Keratinocyte (primary cell): ENCODE measurements around the gene RGMA. TPM values are rescaled to one million over a fixed set of nuclear protein-coding genes. Genes with fewer than 3 reads are reported as not detected.

Source experiments
- DNase-seq: peaks from one replicate; pipeline ENCODE4 v3.0.0-alpha.2; 2011; ENCODE audit warnings: low read depth, missing footprints, low spot score
- FAIRE-seq: peaks from 2 replicates; lab custom pipeline; 2011; peaks lifted over from hg19 to GRCh38; lab: Jason Lieb, UNC
- H2AFZ ChIP-seq: 2 replicates; pipeline ENCODE4 v1.6.0; 2012; ENCODE audit warnings: low read length, control low read depth, inconsistent platforms; ENCODE audit not compliant: control insufficient read depth
- H3K27ac ChIP-seq: 2 replicates; pipeline ENCODE4 v1.5.1; 2011; ENCODE audit warnings: low read length; ENCODE audit not compliant: control insufficient read depth, insufficient read depth
- H3K27me3 ChIP-seq: 3 replicates; pipeline ENCODE4 v1.6.0; 2011; ENCODE audit warnings: low read length; ENCODE audit not compliant: control insufficient read depth, insufficient read depth; ENCODE audit errors: extremely low read depth
- H3K36me3 ChIP-seq, 2 experiments: 2 replicates in 1 of 2; 3 replicates in 1 of 2; pipeline ENCODE4 v1.5.1; 2011; ENCODE audit warnings: low read length in 2 of 2, mild to moderate bottlenecking in 1 of 2; ENCODE audit not compliant: control insufficient read depth in 2 of 2, insufficient read depth in 2 of 2; ENCODE audit errors: extremely low read depth in 1 of 2
- H3K4me1 ChIP-seq: 3 replicates; pipeline ENCODE4 v1.5.1; 2011; ENCODE audit warnings: low read length; ENCODE audit not compliant: control insufficient read depth, insufficient read depth; ENCODE audit errors: extremely low read depth
- H3K4me2 ChIP-seq: 3 replicates; pipeline ENCODE4 v1.6.0; 2011; ENCODE audit warnings: low read depth, low read length; ENCODE audit not compliant: control insufficient read depth, insufficient read depth; ENCODE audit errors: extremely low read depth
- H3K4me3 ChIP-seq, 3 experiments: fragments of 200-600 bp in 1 of 3; sonication (generic) in 1 of 3; 2 replicates in 2 of 3; 3 replicates in 1 of 3; pipeline ENCODE4 v1.5.1; 2011 to 2016; ENCODE audit warnings: low read length in 3 of 3, mild to moderate bottlenecking in 3 of 3, control low read depth in 2 of 3, inconsistent platforms in 1 of 3, low read depth in 1 of 3, mixed read lengths in 1 of 3, mixed run types in 1 of 3, moderate library complexity in 1 of 3; ENCODE audit not compliant: control insufficient read depth in 2 of 3, insufficient read depth in 2 of 3; ENCODE audit errors: extremely low read depth in 1 of 3
- H3K79me2 ChIP-seq: 2 replicates; pipeline ENCODE4 v1.6.0; 2012; ENCODE audit warnings: low read length; ENCODE audit not compliant: control insufficient read depth, insufficient read depth
- H3K9ac ChIP-seq: 3 replicates; pipeline ENCODE4 v1.6.0; 2011; ENCODE audit warnings: low read length; ENCODE audit not compliant: control insufficient read depth, insufficient read depth; ENCODE audit errors: extremely low read depth
- H3K9me1 ChIP-seq: 3 replicates; pipeline ENCODE4 v1.6.0; 2011; ENCODE audit warnings: low read length; ENCODE audit not compliant: control insufficient read depth, insufficient read depth; ENCODE audit errors: extremely low read depth
- H3K9me3 ChIP-seq: 2 replicates; pipeline ENCODE4 v1.5.1; 2012; ENCODE audit warnings: low read depth, low read length; ENCODE audit not compliant: control insufficient read depth
- H4K20me1 ChIP-seq: 3 replicates; pipeline ENCODE4 v1.6.0; 2011; ENCODE audit warnings: low read length; ENCODE audit not compliant: control insufficient read depth, insufficient read depth; ENCODE audit errors: extremely low read depth
- CTCF ChIP-seq, 3 experiments: IDR thresholded peaks in 1 of 3; conservative IDR thresholded peaks in 1 of 3; optimal IDR thresholded peaks in 1 of 3; 2 replicates in 2 of 3; 3 replicates in 1 of 3; pipeline versions ENCODE3 to v1.5.1; 2011; ENCODE audit warnings: low read length in 3 of 3, mild to moderate bottlenecking in 3 of 3, moderate library complexity in 2 of 3, control low read depth in 1 of 3, inconsistent platforms in 1 of 3; ENCODE audit not compliant: insufficient read depth in 2 of 3; ENCODE audit errors: extremely low read depth in 1 of 3
- EZH2 ChIP-seq: IDR thresholded peaks from one replicate; pipeline ENCODE4 v1.6.1; 2012; ENCODE audit warnings: inconsistent platforms, mild to moderate bottlenecking, low read length, moderate library complexity
- dilution Hi-C: fragments of 300-500 bp; cut with MboI; formaldehyde crosslinking; loops from one replicate; pipeline ENCODE4 v1.7.0; 2020; ENCODE audit warnings: low sequenced_read_pairs; ENCODE audit not compliant: extremely low pct_ligation_motif_present
- polyA minus RNA-seq, 3 experiments: library from RNA; depleted of rRNA, polyadenylated mRNA; stranded (reverse); fragments of >200 nt; gene quantifications; 1 replicate in 1 of 3; 2 replicates in 1 of 3; 3 replicates in 1 of 3; pipeline ENCODE4 v1.2.3, GENCODE V29; 2011
- polyA plus RNA-seq, 5 experiments: library from polyadenylated mRNA; depleted of rRNA in 3 of 5; stranded (reverse) in 3 of 5; stranded (forward) in 1 of 5; unstranded in 1 of 5; fragments of >200 nt; gene quantifications; 1 replicate in 1 of 5; 2 replicates in 3 of 5; 3 replicates in 1 of 5; pipeline versions ENCODE4 v1.2.1 to v1.2.3, GENCODE V29; 2011 to 2012; ENCODE audit warnings: missing spikeins in 2 of 5, low read depth in 1 of 5, low replicate concordance in 1 of 5

Gene RGMA
- polyA plus RNA-seq (0.18 to 0.32 TPM (median 0.22 TPM) in 3 replicates), polyA minus RNA-seq (0.13 to 1.0 TPM (median 0.83 TPM) in 3 replicates)
- 0.24 TPM for polyA plus RNA-seq (2011; ENCODE audit: low read depth)
- 0.17 and 0.30 TPM in 2 replicates for polyA plus RNA-seq (2011; cell fraction: cytosol; rRNA removed)
- polyA plus RNA-seq (2011; cell fraction: nucleus; rRNA removed) = 0.25 and 0.91 TPM in 2 replicates
- polyA plus RNA-seq (2012; ENCODE audit: low replicate concordance) = 0.54 and 3.3 TPM in 2 replicates
- polyA minus RNA-seq (2011; cell fraction: cytosol; rRNA and poly(A)+ RNA removed) = 0.96 TPM
- polyA minus RNA-seq (2011; cell fraction: nucleus; rRNA and poly(A)+ RNA removed) = 0.63 TPM in 1 of 2 replicates, not detected in the other

GRCh38 chr15:93088981-93089726 is at the start of gene RGMA:
Gene RGMA, minus strand, starts transcription at chr15:93089211. Its CDS starts 279 bp downstream, at chr15:93088932.
- H4K20me1 ChIP-seq = no peaks in the 10 kb centered on the region
- no peaks in the 10 kb centered on the region for H3K9me1 ChIP-seq
- H2AFZ ChIP-seq = peak within 1 kb of the TSS; percentile 68
- no peaks in the 10 kb centered on the region for H3K9me3 ChIP-seq
- TF ChIP-seq EZH2 (no peak), CTCF (optimal IDR thresholded peaks at IDR 0.05 in 1 of 3, IDR thresholded peaks at IDR 0.05 in 1 of 3, conservative IDR thresholded peaks at IDR 0.05 in 1 of 3; ENCODE audit: extremely low read depth in 1 of 3, insufficient read depth in 2 of 3, low read length in 3 of 3) (no peak)
- peak within 1 kb of the TSS; percentile 27 to 61 (median 49) for H3K4me3 ChIP-seq
- no peak for DNase-seq
- no peak within 1 kb of the TSS for H3K9ac ChIP-seq
- dilution Hi-C loops = no loop called here
- no peak for FAIRE-seq
- no peak within 1 kb of the TSS for H3K27ac ChIP-seq
- peak within 1 kb of the TSS; percentile 82 for H3K4me2 ChIP-seq
- no peaks in the 10 kb centered on the region for H3K79me2 ChIP-seq
- H3K4me1 ChIP-seq = no peaks in the 10 kb centered on the region
- peaks cover 55% of the 10 kb centered on the region for H3K27me3 ChIP-seq
- H3K36me3 ChIP-seq = no peaks in the 10 kb centered on the region

GRCh38 chr15:93136606-93137005 is 47.6 kb upstream of the RGMA start:
- H3K9ac ChIP-seq = no peak overlapping the region
- H3K9me3 ChIP-seq = no peaks in the 10 kb centered on the region
- dilution Hi-C loops = no loop called here
- no peak overlapping the region for H3K4me3 ChIP-seq
- H3K27me3 ChIP-seq = no peaks in the 10 kb centered on the region
- H3K4me2 ChIP-seq = no peak overlapping the region
- H3K4me1 ChIP-seq = no peaks in the 10 kb centered on the region
- FAIRE-seq (no peak), DNase-seq (no peak)
- TF ChIP-seq CTCF (optimal IDR thresholded peaks at IDR 0.05 in 1 of 3, IDR thresholded peaks at IDR 0.05 in 1 of 3, conservative IDR thresholded peaks at IDR 0.05 in 1 of 3; ENCODE audit: extremely low read depth in 1 of 3, insufficient read depth in 2 of 3, low read length in 3 of 3) (no peak), EZH2 (no peak)
- no peaks in the 10 kb centered on the region for H3K9me1 ChIP-seq
- no peak overlapping the region for H2AFZ ChIP-seq
- H3K36me3 ChIP-seq = no peaks in the 10 kb centered on the region
- no peaks in the 10 kb centered on the region for H3K79me2 ChIP-seq
- no peaks in the 10 kb centered on the region for H4K20me1 ChIP-seq
- H3K27ac ChIP-seq = no peak overlapping the region
